D721Med (cell line): ENCODE results near the gene PRDX2.
A peak's percentile ranks its signal among the peaks of the same experiment; 100 is the strongest.

Experiments
- DNase-seq: peaks from one replicate; pipeline ENCODE4 v3.0.0; 2011; ENCODE audit warnings: low spot score; ENCODE audit not compliant: insufficient read length
- FAIRE-seq: peaks from 2 replicates; lab custom pipeline; 2011; peaks lifted over from hg19 to GRCh38; lab: Jason Lieb, UNC
- TF ChIP-seq, protein P1 (sequence below): IDR thresholded peaks from 2 replicates; pipeline ENCODE4 v1.5.1; 2012; ENCODE audit warnings: mild to moderate bottlenecking, control low read depth; ENCODE audit not compliant: insufficient read depth; ENCODE audit errors: missing control alignments

The PRDX2 gene

DNA sequence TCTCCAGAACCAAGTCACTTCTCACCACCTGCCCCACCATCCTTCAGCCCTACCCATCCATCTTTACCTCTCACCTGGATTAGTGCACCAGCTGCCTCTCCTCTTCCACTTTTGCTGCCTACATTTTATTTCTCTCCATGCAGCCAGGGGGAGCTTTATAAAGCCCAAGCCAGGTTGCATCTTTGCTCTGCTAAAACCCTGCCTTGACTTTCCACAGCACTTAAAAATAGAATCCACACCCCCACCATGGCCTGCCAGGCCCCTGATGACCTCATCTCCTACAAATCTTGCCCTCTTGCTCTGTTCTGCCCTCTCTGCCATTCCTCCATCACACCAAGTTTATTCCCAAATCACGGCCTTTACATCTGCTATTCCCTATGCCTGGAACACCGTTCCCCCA, 28.0 kb downstream of the PRDX2 start:
- FAIRE-seq = no peak
- TF ChIP-seq, protein P1, sequence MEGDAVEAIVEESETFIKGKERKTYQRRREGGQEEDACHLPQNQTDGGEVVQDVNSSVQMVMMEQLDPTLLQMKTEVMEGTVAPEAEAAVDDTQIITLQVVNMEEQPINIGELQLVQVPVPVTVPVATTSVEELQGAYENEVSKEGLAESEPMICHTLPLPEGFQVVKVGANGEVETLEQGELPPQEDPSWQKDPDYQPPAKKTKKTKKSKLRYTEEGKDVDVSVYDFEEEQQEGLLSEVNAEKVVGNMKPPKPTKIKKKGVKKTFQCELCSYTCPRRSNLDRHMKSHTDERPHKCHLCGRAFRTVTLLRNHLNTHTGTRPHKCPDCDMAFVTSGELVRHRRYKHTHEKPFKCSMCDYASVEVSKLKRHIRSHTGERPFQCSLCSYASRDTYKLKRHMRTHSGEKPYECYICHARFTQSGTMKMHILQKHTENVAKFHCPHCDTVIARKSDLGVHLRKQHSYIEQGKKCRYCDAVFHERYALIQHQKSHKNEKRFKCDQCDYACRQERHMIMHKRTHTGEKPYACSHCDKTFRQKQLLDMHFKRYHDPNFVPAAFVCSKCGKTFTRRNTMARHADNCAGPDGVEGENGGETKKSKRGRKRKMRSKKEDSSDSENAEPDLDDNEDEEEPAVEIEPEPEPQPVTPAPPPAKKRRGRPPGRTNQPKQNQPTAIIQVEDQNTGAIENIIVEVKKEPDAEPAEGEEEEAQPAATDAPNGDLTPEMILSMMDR = peak; percentile 28
- DNase-seq = no peak

DNA sequence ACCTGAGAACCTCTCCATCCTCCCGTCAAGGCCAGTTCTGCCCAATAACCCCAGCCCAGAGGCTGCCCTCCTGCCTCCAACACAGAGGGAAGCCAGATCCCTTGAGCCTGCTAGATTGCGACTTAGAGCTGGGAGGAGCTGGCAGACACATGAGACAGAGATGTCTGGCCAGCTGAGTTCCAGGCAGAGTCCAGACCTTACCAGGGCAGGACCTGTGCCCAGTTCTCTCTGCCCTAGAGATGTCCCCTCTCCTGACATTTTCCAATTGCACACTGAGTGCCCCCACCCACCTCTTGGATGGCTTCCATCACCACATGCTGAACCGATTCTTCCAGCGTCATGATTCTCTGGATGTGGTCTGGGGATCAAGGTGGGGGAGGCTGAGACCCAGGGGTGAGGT, 29.3 kb downstream of the PRDX2 start:
- no peak for FAIRE-seq
- TF ChIP-seq, protein P1 = no peak
- DNase-seq = no peak

DNA sequence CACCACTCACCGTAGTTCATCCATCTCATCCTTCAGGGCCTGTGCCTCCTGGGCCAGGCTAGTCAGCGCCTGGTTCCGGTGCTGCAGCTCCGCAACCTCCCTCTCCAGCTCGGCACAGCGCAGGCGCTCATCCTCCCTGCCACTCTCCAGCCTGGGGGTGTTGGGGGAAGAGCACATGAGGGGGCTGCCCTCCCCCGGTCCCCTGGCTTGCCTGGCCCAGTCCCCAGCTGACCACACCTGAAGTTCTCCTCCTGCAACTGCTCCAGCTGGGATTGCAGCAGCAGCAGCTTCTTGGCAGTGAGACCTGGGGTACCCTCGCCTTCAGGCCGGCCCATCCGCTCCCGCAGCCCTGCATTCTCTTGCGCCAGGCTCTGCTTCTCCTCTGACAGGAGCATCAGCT, 30.7 kb downstream of the PRDX2 start:
- no peak for FAIRE-seq

DNA sequence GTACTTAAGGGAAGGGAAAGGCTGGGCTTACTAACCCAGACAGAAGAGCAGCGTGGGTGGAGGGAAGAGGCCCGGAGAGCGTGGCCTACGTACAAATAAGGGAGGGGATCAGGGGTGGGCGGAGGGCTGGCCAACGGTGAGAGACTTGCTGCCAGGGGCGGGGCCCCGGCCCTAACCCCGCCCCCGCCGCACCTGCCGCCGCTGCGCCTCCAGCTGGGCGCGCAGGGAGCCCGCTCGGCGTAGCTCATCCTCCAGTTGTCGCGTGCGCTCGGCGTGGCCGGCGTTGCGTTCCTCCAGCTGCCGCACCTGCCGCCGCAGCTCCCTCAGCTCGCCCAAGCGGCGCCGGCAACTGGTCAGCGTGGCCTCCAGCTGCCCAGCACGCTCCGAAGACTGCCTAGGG, 31.9 kb downstream of the PRDX2 start:
- FAIRE-seq = no peak
- TF ChIP-seq, protein P1 = no peak
- peak; percentile 96 for DNase-seq

More for the DNA sequence above, 30.7 kb downstream of the PRDX2 start:
- no peak for DNase-seq
- TF ChIP-seq, protein P1 = no peak

DNA sequence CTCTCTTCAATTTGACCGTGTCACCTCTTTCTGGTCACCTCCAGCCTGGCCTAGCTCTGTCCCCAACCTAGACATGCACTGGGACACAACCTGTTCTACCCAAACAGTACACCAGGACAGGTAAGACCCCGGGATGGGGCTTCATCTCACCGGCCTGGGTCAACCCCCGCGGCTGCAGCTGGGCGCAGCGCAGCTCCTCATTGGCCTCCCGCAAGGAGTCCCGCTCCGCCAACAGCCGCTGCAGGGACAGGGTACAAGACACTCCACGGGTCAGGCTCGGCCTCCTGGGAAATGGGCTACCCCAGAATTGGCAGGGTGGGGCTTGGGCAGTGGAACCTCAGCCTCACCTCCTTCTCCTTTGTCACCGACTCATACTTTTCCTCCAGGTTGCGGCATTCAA, 33.9 kb downstream of the PRDX2 start:
- TF ChIP-seq, protein P1 = no peak
- DNase-seq = no peak
- no peak for FAIRE-seq

DNA sequence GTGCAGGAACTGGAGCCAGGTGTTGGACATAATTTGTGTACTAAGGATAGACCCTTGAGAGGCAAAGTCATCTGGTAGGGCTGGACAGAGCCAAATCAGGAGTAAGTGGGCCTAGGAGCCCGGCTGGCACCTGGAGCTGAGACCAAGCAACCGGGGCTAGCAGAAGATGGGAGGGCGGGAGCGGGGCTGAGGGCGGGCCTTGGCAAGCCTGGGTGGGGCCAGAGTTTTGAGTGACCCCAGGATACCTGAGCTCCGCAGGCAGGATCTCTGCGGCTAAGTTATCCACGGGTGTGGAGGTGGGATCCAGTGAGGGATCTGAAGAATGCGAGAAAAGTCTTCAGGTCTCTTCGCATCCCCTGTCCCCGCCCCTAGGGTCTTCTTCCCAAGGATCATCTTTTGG, 34.5 kb downstream of the PRDX2 start:
- DNase-seq = no peak
- FAIRE-seq = no peak
- TF ChIP-seq, protein P1 = no peak

DNA sequence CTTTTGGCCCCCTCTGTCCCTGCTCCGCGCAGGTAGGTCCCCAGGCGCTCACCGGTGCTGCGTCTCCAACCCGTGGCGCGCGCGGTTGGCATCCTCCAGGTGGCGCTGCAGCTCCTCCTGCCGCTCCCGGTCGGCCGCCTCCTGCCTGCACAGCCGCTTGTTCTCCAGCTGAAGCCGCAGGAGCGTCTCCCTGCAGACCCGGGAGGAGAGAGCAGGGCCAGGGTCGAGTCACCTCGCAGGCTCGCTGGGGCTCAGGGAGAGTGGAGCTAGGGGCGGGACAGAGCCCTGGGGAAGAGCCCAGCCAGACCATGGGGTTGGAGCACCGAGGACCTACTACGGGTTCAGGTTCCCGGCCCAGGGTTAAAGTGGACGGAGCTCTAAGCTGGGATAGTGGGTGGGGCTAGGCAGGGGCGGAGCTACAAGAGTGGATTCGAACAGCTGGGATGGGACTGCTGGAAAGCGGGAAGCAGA, 35.5 kb downstream of the PRDX2 start:
- no peak for FAIRE-seq
- no peak for DNase-seq

More for the DNA sequence above, 35.5 kb downstream of the PRDX2 start:
- TF ChIP-seq, protein P1 = peak; percentile 80
